Measurements from ENCODE around the gene CFAP97D1.

CFAP97D1 gene

GRCh38 chr17:43830510-43831140 lies 50.4 kb downstream of the CFAP97D1 start:
- no peak for DNase-seq

DNA sequence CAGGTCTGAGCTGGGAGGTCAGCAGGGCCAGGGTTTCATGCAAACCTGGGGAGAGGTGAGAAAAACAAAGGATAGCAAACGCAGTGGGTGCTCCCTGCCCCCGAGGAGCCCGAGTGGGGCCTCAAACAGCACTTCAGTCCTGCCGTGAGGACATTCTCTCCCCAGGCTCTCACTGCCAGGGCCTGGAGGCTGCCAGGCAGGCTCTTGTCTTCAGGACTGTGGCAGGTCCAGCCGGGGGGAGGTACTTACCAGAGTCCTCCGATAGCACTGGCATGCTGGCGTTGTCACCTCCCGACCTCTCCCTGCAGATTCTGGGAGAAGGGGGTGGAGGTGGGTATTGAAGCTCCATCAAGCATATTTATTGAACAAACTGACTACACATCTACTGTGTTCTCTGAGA lies 51.4 kb downstream of the CFAP97D1 start:
- DNase-seq, result no peak

DNA sequence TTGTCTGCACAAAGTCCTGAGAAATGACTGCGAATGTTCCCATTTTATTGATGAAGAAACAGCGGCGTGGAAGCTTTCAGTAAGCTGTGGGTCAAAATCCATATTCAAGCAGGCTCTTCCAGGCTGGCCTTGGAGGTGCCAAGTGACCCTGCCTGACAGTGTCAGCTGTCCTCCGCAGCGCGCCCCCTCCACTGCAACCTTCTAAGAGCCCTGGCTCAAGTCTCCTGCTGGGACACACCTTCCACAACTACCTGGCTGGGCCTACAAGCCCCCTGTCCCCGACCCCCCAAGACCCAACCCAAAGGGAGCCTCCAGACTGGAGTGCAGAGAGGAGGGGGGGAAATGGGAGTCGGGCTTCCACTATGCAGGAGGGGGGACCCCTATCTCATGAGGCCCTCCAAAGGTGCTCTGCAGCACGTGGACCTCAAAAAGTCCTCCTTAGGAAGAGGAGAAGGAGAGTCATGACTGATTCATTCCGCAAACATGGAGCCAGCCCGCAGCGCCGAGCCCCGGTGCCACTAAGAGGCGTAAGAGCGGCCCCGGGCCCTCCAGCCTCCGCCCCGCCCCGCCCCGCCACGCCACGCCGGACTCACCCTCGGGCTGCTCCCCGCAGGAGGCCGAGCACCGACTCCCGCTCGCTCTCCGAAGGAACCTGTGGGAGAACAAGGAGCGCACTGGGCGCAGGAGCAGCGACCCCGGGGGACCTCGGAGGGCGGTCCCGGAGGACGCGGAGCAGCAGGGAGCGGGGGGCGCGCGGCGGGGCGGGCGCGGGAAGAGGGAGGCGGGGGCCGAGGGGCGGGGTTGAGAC lies 52.1 kb downstream of the CFAP97D1 start:
- peak; percentile 27 for DNase-seq

DNA sequence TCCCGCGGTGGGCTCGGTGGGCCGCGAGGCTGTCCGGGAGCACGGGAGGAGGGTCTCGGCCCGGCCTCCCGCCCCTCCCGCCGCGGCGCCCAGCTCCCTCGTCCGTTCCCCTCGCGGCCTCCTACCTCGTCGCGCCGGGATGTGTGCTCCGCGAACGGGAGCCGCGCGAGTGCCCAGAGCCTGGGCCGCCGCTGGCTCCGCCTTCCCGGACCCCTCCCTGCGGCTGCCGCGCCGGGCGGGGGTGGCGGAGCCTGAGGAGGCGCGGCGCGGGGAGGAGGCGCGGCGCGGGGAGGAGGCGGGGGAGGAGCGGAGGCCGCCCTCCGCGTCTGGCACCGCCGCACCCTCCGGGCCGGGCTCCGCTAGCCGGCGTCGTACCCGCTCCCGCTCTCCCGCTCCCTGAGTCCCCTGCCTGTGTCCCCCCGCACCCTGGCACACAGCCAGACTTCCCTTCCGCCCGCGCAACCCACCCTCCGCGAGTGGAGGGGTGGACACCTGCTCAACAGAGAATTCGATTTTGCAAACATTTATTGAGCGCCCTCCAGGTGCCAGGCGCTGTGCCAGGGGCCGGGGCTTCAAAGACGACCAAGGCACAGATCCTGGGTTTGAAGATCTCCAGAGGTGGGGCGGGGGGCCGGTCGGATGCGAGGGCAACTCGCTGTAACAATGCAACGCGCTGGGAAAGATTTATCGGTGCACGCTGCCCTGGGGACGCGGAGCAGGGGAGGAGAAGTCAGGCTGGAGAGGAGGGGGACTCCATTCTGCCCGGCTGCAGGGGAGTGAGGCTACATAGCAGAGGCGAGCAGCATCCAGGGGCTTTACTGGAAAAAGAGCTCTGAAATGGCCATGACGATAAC lies 53.0 kb downstream of the CFAP97D1 start, which contains the start of gene MPP3:
Gene MPP3, minus strand, starts transcription at position 171 of the 854 bp plus-strand sequence. CDS start 1,240 bp downstream, outside the sequence.
- peak; percentile 68 for DNase-seq

- DNase-seq, result no peak
These were observed 53.9 kb downstream of the CFAP97D1 start for GRCh38 chr17:43834106-43834505.
